GM12873 (cell line): ENCODE results near the gene TTC27.

Experiments
- TF ChIP-seq, protein P1 (sequence below): IDR thresholded peaks from 2 replicates; pipeline ENCODE4 v1.5.1; 2012; ENCODE audit warnings: low read depth, mild to moderate bottlenecking, moderate library complexity, low read length, control low read depth; ENCODE audit not compliant: insufficient read depth; ENCODE audit errors: missing control alignments

The TTC27 gene

DNA sequence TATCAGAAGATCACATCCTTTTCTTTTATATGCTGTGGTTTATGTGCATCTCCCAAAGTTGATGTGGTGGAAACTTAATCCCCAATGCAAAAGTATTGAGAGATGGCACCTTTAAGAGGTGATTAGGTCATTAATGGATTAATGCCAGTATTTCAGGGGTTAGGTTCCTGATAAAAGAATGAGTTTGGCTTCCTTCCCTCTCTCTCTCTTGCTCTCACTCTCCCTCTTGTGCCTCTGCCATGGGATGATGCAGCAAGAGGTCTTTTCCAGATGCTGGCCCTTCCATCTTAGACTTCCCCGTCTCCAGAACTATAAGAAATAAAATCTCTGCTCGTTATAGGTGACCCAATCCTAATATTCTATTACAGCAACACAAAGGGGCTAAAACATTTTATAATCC, 85.0 kb downstream of the TTC27 start:
- TF ChIP-seq, protein P1, sequence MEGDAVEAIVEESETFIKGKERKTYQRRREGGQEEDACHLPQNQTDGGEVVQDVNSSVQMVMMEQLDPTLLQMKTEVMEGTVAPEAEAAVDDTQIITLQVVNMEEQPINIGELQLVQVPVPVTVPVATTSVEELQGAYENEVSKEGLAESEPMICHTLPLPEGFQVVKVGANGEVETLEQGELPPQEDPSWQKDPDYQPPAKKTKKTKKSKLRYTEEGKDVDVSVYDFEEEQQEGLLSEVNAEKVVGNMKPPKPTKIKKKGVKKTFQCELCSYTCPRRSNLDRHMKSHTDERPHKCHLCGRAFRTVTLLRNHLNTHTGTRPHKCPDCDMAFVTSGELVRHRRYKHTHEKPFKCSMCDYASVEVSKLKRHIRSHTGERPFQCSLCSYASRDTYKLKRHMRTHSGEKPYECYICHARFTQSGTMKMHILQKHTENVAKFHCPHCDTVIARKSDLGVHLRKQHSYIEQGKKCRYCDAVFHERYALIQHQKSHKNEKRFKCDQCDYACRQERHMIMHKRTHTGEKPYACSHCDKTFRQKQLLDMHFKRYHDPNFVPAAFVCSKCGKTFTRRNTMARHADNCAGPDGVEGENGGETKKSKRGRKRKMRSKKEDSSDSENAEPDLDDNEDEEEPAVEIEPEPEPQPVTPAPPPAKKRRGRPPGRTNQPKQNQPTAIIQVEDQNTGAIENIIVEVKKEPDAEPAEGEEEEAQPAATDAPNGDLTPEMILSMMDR, result no peak

DNA sequence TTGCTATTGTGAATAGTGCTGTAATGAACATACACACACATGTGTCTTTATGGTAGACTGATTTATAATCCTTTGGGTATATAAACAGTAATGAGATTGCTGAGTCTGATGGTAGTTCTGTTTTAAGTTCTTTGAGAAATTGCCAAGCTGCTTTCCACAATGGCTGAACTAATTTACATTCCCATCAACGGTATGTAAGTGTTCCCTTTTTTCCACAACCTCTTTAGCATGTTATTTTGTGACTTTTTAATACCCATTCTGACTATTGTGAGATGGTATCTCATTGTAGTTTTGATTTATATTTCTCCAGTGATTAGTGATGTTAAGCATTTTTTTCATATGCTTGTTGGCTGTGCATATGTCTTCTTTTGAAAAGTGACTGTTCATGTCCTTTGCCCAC, 86.7 kb downstream of the TTC27 start:
- TF ChIP-seq, protein P1, result no peak

DNA sequence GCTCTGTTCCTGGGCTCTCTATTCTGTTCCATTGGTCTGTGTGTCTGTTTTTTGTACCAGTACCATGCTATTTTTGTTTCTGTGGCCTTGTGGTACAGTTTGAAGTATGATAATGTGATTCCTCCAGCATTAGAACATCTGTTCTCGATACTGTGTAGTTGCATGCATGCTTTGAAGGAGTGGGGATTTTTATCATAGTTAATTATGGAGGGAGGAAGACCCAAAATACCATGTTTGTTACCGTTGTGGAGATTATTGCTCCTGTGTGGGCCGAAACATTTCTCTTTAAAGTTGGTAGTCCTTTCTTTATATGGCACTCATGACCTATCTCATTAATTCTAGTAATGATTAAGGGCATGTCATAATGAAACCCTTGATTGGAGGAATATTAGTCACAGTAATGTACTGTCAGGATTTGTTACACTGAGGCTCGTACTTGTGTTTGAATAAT, 87.6 kb downstream of the TTC27 start:
- TF ChIP-seq, protein P1, result no peak

DNA sequence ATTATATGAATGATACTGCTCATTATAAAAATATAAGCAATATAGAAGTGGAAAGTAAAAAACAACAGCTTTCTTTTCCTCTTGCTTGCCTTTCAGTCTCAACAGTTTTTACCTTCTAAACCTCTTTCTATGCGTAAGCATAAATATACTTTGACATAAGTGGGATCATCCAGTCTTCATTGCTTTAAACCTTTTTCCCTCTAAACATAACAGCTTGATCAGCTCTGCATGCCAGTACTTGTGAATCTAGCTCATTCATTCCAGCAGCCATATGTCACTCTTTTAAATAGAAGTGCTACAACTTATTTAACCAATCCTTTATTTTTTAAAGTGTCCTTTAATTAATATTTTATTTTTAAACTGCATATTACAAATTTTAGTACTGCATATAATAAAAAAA, 88.1 kb downstream of the TTC27 start:
- TF ChIP-seq, protein P1, result no peak

DNA sequence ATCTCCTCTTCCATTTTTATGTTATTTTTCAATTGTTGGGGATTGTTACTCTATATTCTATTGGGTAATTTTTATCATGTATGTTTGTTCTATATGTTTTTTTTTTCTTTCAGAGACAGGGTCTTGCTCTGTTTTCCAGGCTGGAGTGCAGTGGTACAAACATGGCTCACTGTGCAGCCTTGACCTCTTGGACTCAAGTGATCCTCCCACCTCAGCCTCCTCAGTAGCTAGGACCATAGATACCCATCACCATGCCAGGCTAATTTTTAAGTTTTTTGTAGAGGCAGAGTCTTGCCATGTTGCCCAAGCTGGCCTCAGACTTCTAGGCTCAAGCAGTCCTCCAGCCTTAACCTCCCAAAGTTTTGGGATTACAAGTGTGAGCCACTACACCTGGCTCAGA, 88.7 kb downstream of the TTC27 start:
- TF ChIP-seq, protein P1, result no peak

DNA sequence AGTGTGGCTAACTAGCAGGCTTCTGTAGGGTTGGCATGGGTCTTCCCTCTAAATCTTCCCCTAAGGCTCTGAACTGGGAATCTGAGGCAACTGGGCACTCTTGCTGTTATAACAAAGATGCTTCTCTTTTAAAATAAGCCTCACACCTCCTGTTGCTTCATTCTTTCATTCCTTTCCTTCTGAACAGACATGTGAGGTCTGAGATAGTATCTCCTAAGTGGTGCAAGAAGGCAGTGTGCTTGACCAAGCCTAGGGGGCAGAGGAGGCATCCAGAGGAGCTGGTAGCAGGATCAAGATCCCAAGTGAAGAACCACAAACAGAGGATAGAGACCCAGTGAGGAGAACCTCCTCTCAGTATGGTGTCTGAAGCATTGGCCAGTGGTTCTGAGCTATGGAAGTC, 90.9 kb downstream of the TTC27 start:
- TF ChIP-seq, protein P1, result no peak

DNA sequence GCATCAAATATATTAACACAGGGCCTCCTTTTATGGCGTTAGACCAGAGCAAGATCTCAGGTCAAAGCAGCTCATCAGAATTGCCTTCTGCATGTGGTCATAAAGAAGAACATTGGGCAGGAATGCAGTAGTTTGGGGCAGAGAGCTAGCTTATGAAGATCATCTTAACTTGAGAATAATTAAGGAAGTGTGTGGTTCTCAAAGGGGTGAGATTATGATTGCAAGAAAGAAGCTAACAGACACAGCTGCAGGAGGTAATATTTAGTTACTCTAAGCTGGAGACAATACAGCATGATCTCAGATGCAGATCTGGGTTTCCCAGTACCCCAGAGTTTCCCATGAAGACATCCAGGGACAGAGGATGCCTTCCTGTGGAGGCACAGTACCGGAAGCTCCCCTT, 91.6 kb downstream of the TTC27 start:
- TF ChIP-seq, protein P1, result no peak
